Endothelial cell of umbilical vein (primary cell): ENCODE measurements around the gene GALNT13. TPM values are rescaled to one million over a fixed set of nuclear protein-coding genes. Genes with fewer than 3 reads are reported as not detected.

Source experiments
- BruUV-seq: library from RNA; stranded (reverse); fragments of 400-500 nt; replicated peaks from 2 replicates; lab custom pipeline; 2021; lab: Mats Ljungman, UMichigan
- CTCF ChIA-PET: fragments of 300-600, 350-600 bp; sonication (Branson Sonifier 250); formaldehyde crosslinking; loops from one replicate; lab custom pipeline; 2021; ENCODE audit warnings: antibody characterized with exemption, inconsistent platforms; lab: Charles Lee
- POLR2A ChIA-PET: fragments of 300-600, 350-600 bp; sonication (Branson Sonifier 250); formaldehyde crosslinking; loops from one replicate; lab custom pipeline; 2021; ENCODE audit warnings: antibody characterized with exemption, inconsistent platforms; lab: Charles Lee
- DNase-seq: peaks from one replicate; pipeline ENCODE4 v3.0.0-alpha.2; 2011; ENCODE audit warnings: low read depth, low spot score
- FAIRE-seq: peaks from 2 replicates; lab custom pipeline; 2011; peaks lifted over from hg19 to GRCh38; lab: Jason Lieb, UNC
- H2AFZ ChIP-seq: 2 replicates; pipeline ENCODE4 v1.6.0; 2012; ENCODE audit warnings: low read depth, low read length, control low read depth, inconsistent platforms
- H3K27ac ChIP-seq: 2 replicates; pipeline ENCODE4 v1.5.1; 2011; ENCODE audit warnings: low read depth, mild to moderate bottlenecking, control low read depth, low read length, moderate library complexity; ENCODE audit not compliant: insufficient read depth
- H3K27me3 ChIP-seq, 2 experiments: 2 replicates each; pipeline versions ENCODE4 v1.6.0 to v1.6.1; 2011; ENCODE audit warnings: low read length in 2 of 2, mixed read lengths in 1 of 2; ENCODE audit not compliant: control insufficient read depth in 2 of 2, insufficient read depth in 2 of 2
- H3K36me3 ChIP-seq, 2 experiments: 2 replicates in 1 of 2; 3 replicates in 1 of 2; pipeline ENCODE4 v1.5.1; 2011; ENCODE audit warnings: low read length in 2 of 2, mild to moderate bottlenecking in 1 of 2, moderate library complexity in 1 of 2; ENCODE audit not compliant: control insufficient read depth in 2 of 2, insufficient read depth in 2 of 2; ENCODE audit errors: extremely low read depth in 1 of 2
- H3K4me1 ChIP-seq: 3 replicates; pipeline ENCODE4 v1.5.1; 2011; ENCODE audit warnings: mild to moderate bottlenecking, low read length; ENCODE audit not compliant: control insufficient read depth, insufficient read depth; ENCODE audit errors: extremely low read depth
- H3K4me2 ChIP-seq: 2 replicates; pipeline ENCODE4 v1.6.1; 2011; ENCODE audit warnings: low read length, control low read depth, mixed read lengths; ENCODE audit not compliant: insufficient read depth
- H3K4me3 ChIP-seq, 3 experiments: fragments of 200-600 bp in 1 of 3; sonication (generic), shearing (Covaris generic) in 1 of 3; replicated peaks in 1 of 3; 2 replicates each; pipeline ENCODE4 v1.5.1; 2011 to 2016; ENCODE audit warnings: control low read depth in 3 of 3, low read length in 3 of 3, mild to moderate bottlenecking in 2 of 3, inconsistent platforms in 1 of 3, low read depth in 1 of 3, moderate library complexity in 1 of 3; ENCODE audit not compliant: insufficient read depth in 1 of 3
- H3K79me2 ChIP-seq: 2 replicates; pipeline ENCODE4 v1.6.0; 2012; ENCODE audit warnings: low read length, inconsistent platforms; ENCODE audit not compliant: control insufficient read depth, insufficient read depth
- H3K9ac ChIP-seq: replicated peaks from 2 replicates; pipeline ENCODE3; 2011; ENCODE audit warnings: low read length, control low read depth; ENCODE audit not compliant: insufficient read depth; ENCODE audit errors: extremely low read depth
- H3K9me1 ChIP-seq: replicated peaks from 3 replicates; pipeline ENCODE4 v1.6.0; 2011; ENCODE audit warnings: mild to moderate bottlenecking, low read length; ENCODE audit not compliant: control insufficient read depth, insufficient read depth; ENCODE audit errors: extremely low read depth
- H3K9me3 ChIP-seq: replicated peaks from 2 replicates; pipeline ENCODE4 v1.5.1; 2012; ENCODE audit warnings: low read length, inconsistent platforms; ENCODE audit not compliant: control insufficient read depth, insufficient read depth
- H4K20me1 ChIP-seq: replicated peaks from 2 replicates; pipeline ENCODE3; 2011; ENCODE audit warnings: mild to moderate bottlenecking, low read length; ENCODE audit not compliant: control insufficient read depth, insufficient read depth; ENCODE audit errors: extremely low read depth
- CTCF ChIP-seq, 2 donors: IDR thresholded peaks; 1 replicate in 1 of 2; 2 replicates in 1 of 2; pipeline ENCODE4 v1.5.1; 2011; ENCODE audit warnings: low read length in 2 of 2, mild to moderate bottlenecking in 2 of 2, moderate library complexity in 2 of 2, control low read depth in 1 of 2, inconsistent platforms in 1 of 2, low read depth in 1 of 2; ENCODE audit not compliant: insufficient read depth in 1 of 2; ENCODE audit errors: extremely low read depth in 1 of 2
- EZH2 ChIP-seq: IDR thresholded peaks from 2 replicates; pipeline ENCODE4 v1.6.1; 2012; ENCODE audit warnings: borderline replicate concordance, low read depth, mild to moderate bottlenecking, moderate library complexity, low read length, inconsistent platforms; ENCODE audit not compliant: severe bottlenecking
- FOS ChIP-seq: IDR thresholded peaks from 2 replicates; pipeline ENCODE4 v1.6.1; 2011; ENCODE audit warnings: mild to moderate bottlenecking, low read length, moderate library complexity, borderline replicate concordance; ENCODE audit not compliant: insufficient read depth
- GATA2 ChIP-seq: IDR thresholded peaks from 2 replicates; pipeline ENCODE4 v1.7.0; 2011; ENCODE audit warnings: low read depth, mild to moderate bottlenecking, moderate library complexity, mixed read lengths, low read length; ENCODE audit not compliant: insufficient read length, insufficient read depth
- JUN ChIP-seq: IDR thresholded peaks from 2 replicates; pipeline ENCODE4 v1.6.1; 2011; ENCODE audit warnings: borderline replicate concordance, low read depth; ENCODE audit not compliant: insufficient read length, insufficient read depth
- MAX ChIP-seq: IDR thresholded peaks from 2 replicates; pipeline ENCODE4 v1.6.1; 2011; ENCODE audit not compliant: insufficient read depth, insufficient read length
- MYC ChIP-seq: IDR thresholded peaks from one replicate; pipeline ENCODE4 v1.6.1; 2011; ENCODE audit warnings: mild to moderate bottlenecking, low read depth, low read length
- POLR2A ChIP-seq: IDR thresholded peaks from 2 replicates; pipeline ENCODE4 v1.6.1; 2012; ENCODE audit warnings: low read depth, mild to moderate bottlenecking, control low read depth, low read length
- POLR2AphosphoS5 ChIP-seq: IDR thresholded peaks from 2 replicates; pipeline ENCODE4 v1.6.1; 2012; ENCODE audit warnings: low read depth, mild to moderate bottlenecking, control low read depth, low read length, moderate library complexity; ENCODE audit not compliant: insufficient read depth
- dilution Hi-C: fragments of 300-500 bp; cut with MboI; formaldehyde crosslinking; loops from one replicate; pipeline ENCODE4 v1.15.0; 2019; ENCODE audit warnings: low sequenced_read_pairs; ENCODE audit not compliant: extremely low pct_ligation_motif_present
- intact Hi-C: fragments of 100-400 bp; cut with micrococcal nuclease; formaldehyde crosslinking; loops from one replicate; pipeline ENCODE4 v1.10.0; 2022
- polyA plus RNA-seq, 4 experiments: library from polyadenylated mRNA; depleted of rRNA in 3 of 4; stranded (reverse) in 3 of 4; unstranded in 1 of 4; fragments of >200 nt; gene quantifications; 2 replicates each; pipeline versions ENCODE4 v1.2.1 to v1.2.3, GENCODE V29; 2011 to 2012; ENCODE audit warnings: missing spikeins in 1 of 4
- total RNA-seq: library from RNA; stranded (reverse); gene quantifications from 2 replicates; pipeline ENCODE4 v1.2.3, GENCODE V29; 2021

Gene GALNT13
- total and polyA plus RNA-seq, 2 donors (not counting 3 experiments of a cell fraction or from before 2014, with no cell fraction given), result 0.06 TPM; not detected in 1

GRCh38 chr2:154142480-154142879, 270.8 kb downstream of the GALNT13 start:
- Histone ChIP-seq H3K9me3 (no peaks in the 10 kb centered on the region), H3K4me1 (no peaks in the 10 kb centered on the region), H3K4me3 (no peak overlapping the region), H3K79me2 (no peaks in the 10 kb centered on the region), H4K20me1 (no peaks in the 10 kb centered on the region), H3K27ac (no peak overlapping the region), H2AFZ (no peak overlapping the region), H3K9ac (no peak overlapping the region), H3K36me3 (no peaks in the 10 kb centered on the region), H3K9me1 (no peaks in the 10 kb centered on the region), H3K27me3 (no peaks in the 10 kb centered on the region), H3K4me2 (no peak overlapping the region)
- DNase-seq (no peak), FAIRE-seq (no peak)
- dilution Hi-C loops (no loop called here), intact Hi-C loops (no loop called here)
- no TSS peak for BruUV-seq
- TF ChIP-seq EZH2 (no peak), MAX (no peak), MYC (no peak)
- ChIA-PET POLR2A (no interaction called here), CTCF (no interaction called here)

GRCh38 chr2:154143105-154143504, 271.4 kb downstream of the GALNT13 start:
- intact Hi-C loops (no loop called here), dilution Hi-C loops (no loop called here)
- no peaks in the 10 kb centered on the region for H3K9me3 ChIP-seq
- no peaks in the 10 kb centered on the region for H3K27me3 ChIP-seq
- no peaks in the 10 kb centered on the region for H4K20me1 ChIP-seq
- no peaks in the 10 kb centered on the region for H3K9me1 ChIP-seq
- POLR2A ChIA-PET, result no interaction called here
- no peak overlapping the region for H2AFZ ChIP-seq
- H3K4me3 ChIP-seq, result no peak overlapping the region
- no peak overlapping the region for H3K27ac ChIP-seq
- H3K79me2 ChIP-seq, result no peaks in the 10 kb centered on the region
- no peak overlapping the region for H3K4me2 ChIP-seq
- FAIRE-seq (no peak), DNase-seq (no peak)
- no peak overlapping the region for H3K9ac ChIP-seq
- CTCF ChIA-PET, result no interaction called here
- no TSS peak for BruUV-seq
- H3K4me1 ChIP-seq, result no peaks in the 10 kb centered on the region
- no peaks in the 10 kb centered on the region for H3K36me3 ChIP-seq
- no peak for TF ChIP-seq FOS
- TF ChIP-seq MYC, result no peak
- TF ChIP-seq POLR2AphosphoS5, result no peak
- TF ChIP-seq CTCF (IDR thresholded peaks at IDR 0.05; ENCODE audit: extremely low read depth in 1 of 2, insufficient read depth in 1 of 2, low read depth in 1 of 2, low read length in 2 of 2), result no peak
- TF ChIP-seq JUN, result no peak
- TF ChIP-seq EZH2, result no peak
- TF ChIP-seq POLR2A, result no peak
- TF ChIP-seq GATA2, result no peak
- no peak for TF ChIP-seq MAX
